GM19099 (cell line): Measurements from ENCODE around the gene TREML2.
A peak's percentile ranks its signal among the peaks of the same experiment; 100 is the strongest.

Experiments
- POLR2A ChIP-seq: IDR thresholded peaks from 3 replicates; pipeline ENCODE4 v1.6.1; 2011; ENCODE audit warnings: low read depth; ENCODE audit not compliant: insufficient read length; ENCODE audit errors: extremely low read depth

Gene TREML2

GRCh38 chr6:41200901-41201763 lies at the start of gene TREML2:
TREML2 (minus strand) TSS chr6:41201149; CDS start chr6:41201008, 141 bp downstream.
- peak; percentile 30 for TF ChIP-seq POLR2A

GRCh38 chr6:41247882-41248705 lies 47.1 kb upstream of the TREML2 start:
- TF ChIP-seq POLR2A, result no peak

- TF ChIP-seq POLR2A, result no peak
These were observed 46.4 kb upstream of the TREML2 start for GRCh38 chr6:41247288-41247865.

GRCh38 chr6:41239467-41240159 lies 38.7 kb upstream of the TREML2 start:
- no peak for TF ChIP-seq POLR2A

- TF ChIP-seq POLR2A, result no peak
These were observed 36.2 kb upstream of the TREML2 start for GRCh38 chr6:41237128-41237527.

- TF ChIP-seq POLR2A, result no peak
These were observed 35.3 kb upstream of the TREML2 start for GRCh38 chr6:41236276-41236675.

GRCh38 chr6:41232667-41233066 lies 31.7 kb upstream of the TREML2 start:
- TF ChIP-seq POLR2A, result no peak

GRCh38 chr6:41231246-41231645 lies 30.3 kb upstream of the TREML2 start:
- TF ChIP-seq POLR2A, result no peak

- TF ChIP-seq POLR2A, result no peak
These were observed 28.8 kb upstream of the TREML2 start for GRCh38 chr6:41229721-41230120.

- no peak for TF ChIP-seq POLR2A
These were observed 27.7 kb upstream of the TREML2 start for GRCh38 chr6:41228616-41229015.

GRCh38 chr6:41228096-41228495 lies 27.1 kb upstream of the TREML2 start, which contains the start of gene TREML4:
TREML4 (plus strand) TSS chr6:41228349; CDS start chr6:41228428, 79 bp downstream.
- no peak for TF ChIP-seq POLR2A

GRCh38 chr6:41226752-41227151 lies 25.8 kb upstream of the TREML2 start:
- TF ChIP-seq POLR2A, result no peak

- TF ChIP-seq POLR2A, result no peak
These were observed 23.9 kb upstream of the TREML2 start for GRCh38 chr6:41224800-41225199.

GRCh38 chr6:41222513-41222912 lies 21.6 kb upstream of the TREML2 start:
- TF ChIP-seq POLR2A, result no peak

GRCh38 chr6:41222045-41222444 lies 21.1 kb upstream of the TREML2 start:
- no peak for TF ChIP-seq POLR2A
